HEK293 (cell line): ENCODE results near the gene ERF.
A peak's percentile ranks its signal among the peaks of the same experiment; 100 is the strongest.

ENCODE experiments used
- CTCF ChIA-PET: fragments of 350-600 bp; formaldehyde crosslinking; extraction: SDS; loops from one replicate; lab custom pipeline; 2021; ENCODE audit warnings: antibody characterized with exemption; lab: Yijun Ruan, JAX
- POLR2A ChIA-PET: fragments of 300-600 bp; formaldehyde crosslinking; extraction: SDS; loops from one replicate; lab custom pipeline; 2020; ENCODE audit warnings: antibody characterized with exemption, inconsistent platforms; lab: Yijun Ruan, JAX
- H3K27ac ChIP-seq: fragments of 200-500 bp; sonication (Bioruptor generic); 2 replicates; pipeline ENCODE4 v1.5.1; 2014; ENCODE audit warnings: low read depth, low read length, control low read depth, inconsistent platforms; ENCODE audit errors: extremely low read depth
- H3K36me3 ChIP-seq, 2 experiments: fragments of 200-500 bp in 1 of 2; sonication (Bioruptor generic) in 1 of 2; 1 replicate in 1 of 2; 2 replicates in 1 of 2; pipeline ENCODE4 v1.5.1; 2014 to 2017; ENCODE audit warnings: inconsistent platforms in 2 of 2, low read length in 2 of 2; ENCODE audit not compliant: control insufficient read depth in 2 of 2, insufficient read depth in 1 of 2
- H3K4me1 ChIP-seq: fragments of 200-500 bp; sonication (Bioruptor generic); 2 replicates; pipeline ENCODE4 v1.5.1; 2014; ENCODE audit warnings: mild to moderate bottlenecking, low read length, inconsistent platforms; ENCODE audit not compliant: control insufficient read depth, insufficient read depth
- H3K4me3 ChIP-seq: 2 replicates; pipeline ENCODE4 v1.5.1; 2011; ENCODE audit warnings: low read depth, mild to moderate bottlenecking, control low read depth, low read length, moderate library complexity
- H3K9me3 ChIP-seq: fragments of 200-500 bp; sonication (Bioruptor generic); 2 replicates; pipeline ENCODE4 v1.5.1; 2014; ENCODE audit warnings: low read depth, low read length, inconsistent platforms; ENCODE audit not compliant: control insufficient read depth, insufficient read depth
- BCL6B ChIP-seq: fragments of 450-650 bp; formaldehyde crosslinking; IDR thresholded peaks from 2 replicates; pipeline ENCODE4 v1.5.1; 2017; ENCODE audit warnings: missing biosample characterization, missing genetic modification characterization
- CTCF ChIP-seq: fragments of 450-650 bp; formaldehyde crosslinking; IDR thresholded peaks from 2 replicates; pipeline ENCODE4 v1.5.1; 2016; ENCODE audit warnings: missing biosample characterization, missing genetic modification characterization
- EGR2 ChIP-seq: fragments of 450-650 bp; formaldehyde crosslinking; IDR thresholded peaks from 2 replicates; pipeline ENCODE4 v1.5.1; 2016; ENCODE audit warnings: low read depth, missing biosample characterization, missing genetic modification characterization
- HOXA7 ChIP-seq: sonication (generic); formaldehyde crosslinking; IDR thresholded peaks from 2 replicates; pipeline ENCODE4 v1.8.1; 2022; ENCODE audit warnings: missing genetic modification reagents, borderline replicate concordance
- KLF16 ChIP-seq: fragments of 450-650 bp; formaldehyde crosslinking; IDR thresholded peaks from 2 replicates; pipeline ENCODE4 v1.5.1; 2017; ENCODE audit warnings: missing biosample characterization, missing genetic modification characterization
- KLF8 ChIP-seq: fragments of 450-650 bp; formaldehyde crosslinking; IDR thresholded peaks from 2 replicates; pipeline ENCODE4 v1.5.1; 2016; ENCODE audit warnings: missing biosample characterization, missing genetic modification characterization
- MYNN ChIP-seq: fragments of 450-650 bp; formaldehyde crosslinking; IDR thresholded peaks from 2 replicates; pipeline ENCODE4 v1.5.1; 2016; ENCODE audit warnings: missing biosample characterization, missing genetic modification characterization, borderline replicate concordance
- SP7 ChIP-seq: fragments of 450-650 bp; formaldehyde crosslinking; IDR thresholded peaks from 2 replicates; pipeline ENCODE4 v1.5.1; 2016; ENCODE audit warnings: missing biosample characterization, missing genetic modification characterization
- WT1 ChIP-seq: fragments of 450-650 bp; formaldehyde crosslinking; IDR thresholded peaks from 2 replicates; pipeline ENCODE4 v1.5.1; 2016; ENCODE audit warnings: missing biosample characterization, missing genetic modification characterization
- YY2 ChIP-seq: fragments of 450-650 bp; formaldehyde crosslinking; IDR thresholded peaks from 2 replicates; pipeline ENCODE4 v1.5.1; 2016; ENCODE audit warnings: missing biosample characterization, missing genetic modification characterization
- ZBTB8A ChIP-seq: fragments of 450-650 bp; formaldehyde crosslinking; IDR thresholded peaks from 2 replicates; pipeline ENCODE4 v1.5.1; 2016; ENCODE audit warnings: missing biosample characterization, missing genetic modification characterization
- ZNF112 ChIP-seq: fragments of 450-650 bp; formaldehyde crosslinking; IDR thresholded peaks from 2 replicates; pipeline ENCODE4 v1.5.0; 2017; ENCODE audit warnings: missing biosample characterization, missing genetic modification characterization
- ZNF146 ChIP-seq: fragments of 450-650 bp; formaldehyde crosslinking; IDR thresholded peaks from 2 replicates; pipeline ENCODE4 v1.5.1; 2016; ENCODE audit warnings: missing biosample characterization, missing genetic modification characterization
- ZNF223 ChIP-seq: fragments of 450-650 bp; formaldehyde crosslinking; IDR thresholded peaks from 2 replicates; pipeline ENCODE4 v1.5.1; 2016; ENCODE audit warnings: missing biosample characterization, missing genetic modification characterization
- ZNF239 ChIP-seq: fragments of 450-650 bp; formaldehyde crosslinking; IDR thresholded peaks from 2 replicates; pipeline ENCODE4 v1.5.1; 2016; ENCODE audit warnings: missing biosample characterization, missing genetic modification characterization
- ZNF423 ChIP-seq: fragments of 450-650 bp; formaldehyde crosslinking; IDR thresholded peaks from 2 replicates; pipeline ENCODE4 v1.5.1; 2016; ENCODE audit warnings: missing biosample characterization, missing genetic modification characterization
- ZNF433 ChIP-seq: fragments of 450-650 bp; formaldehyde crosslinking; IDR thresholded peaks from 2 replicates; pipeline ENCODE4 v1.5.1; 2016; ENCODE audit warnings: missing biosample characterization, missing genetic modification characterization, low read depth
- ZNF548 ChIP-seq: fragments of 450-650 bp; formaldehyde crosslinking; IDR thresholded peaks from 2 replicates; pipeline ENCODE4 v1.5.1; 2016; ENCODE audit warnings: missing biosample characterization, missing genetic modification characterization
- ZSCAN23 ChIP-seq: fragments of 450-650 bp; formaldehyde crosslinking; IDR thresholded peaks from 2 replicates; pipeline ENCODE4 v1.5.1; 2016; ENCODE audit warnings: missing biosample characterization, missing genetic modification characterization
- ZSCAN30 ChIP-seq: fragments of 450-650 bp; IDR thresholded peaks from 2 replicates; pipeline ENCODE4 v1.5.1; 2018; ENCODE audit warnings: missing biosample characterization, mild to moderate bottlenecking, missing genetic modification characterization, moderate library complexity
- TF ChIP-seq, protein P1 (sequence below): fragments of 450-650 bp; formaldehyde crosslinking; IDR thresholded peaks from 2 replicates; pipeline ENCODE4 v1.5.1; 2016; ENCODE audit warnings: missing biosample characterization, missing genetic modification characterization
- TF ChIP-seq, protein P2 (sequence below): fragments of 450-650 bp; formaldehyde crosslinking; IDR thresholded peaks from 2 replicates; pipeline ENCODE4 v1.5.1; 2016; ENCODE audit warnings: missing biosample characterization, missing genetic modification characterization

Gene ERF

DNA sequence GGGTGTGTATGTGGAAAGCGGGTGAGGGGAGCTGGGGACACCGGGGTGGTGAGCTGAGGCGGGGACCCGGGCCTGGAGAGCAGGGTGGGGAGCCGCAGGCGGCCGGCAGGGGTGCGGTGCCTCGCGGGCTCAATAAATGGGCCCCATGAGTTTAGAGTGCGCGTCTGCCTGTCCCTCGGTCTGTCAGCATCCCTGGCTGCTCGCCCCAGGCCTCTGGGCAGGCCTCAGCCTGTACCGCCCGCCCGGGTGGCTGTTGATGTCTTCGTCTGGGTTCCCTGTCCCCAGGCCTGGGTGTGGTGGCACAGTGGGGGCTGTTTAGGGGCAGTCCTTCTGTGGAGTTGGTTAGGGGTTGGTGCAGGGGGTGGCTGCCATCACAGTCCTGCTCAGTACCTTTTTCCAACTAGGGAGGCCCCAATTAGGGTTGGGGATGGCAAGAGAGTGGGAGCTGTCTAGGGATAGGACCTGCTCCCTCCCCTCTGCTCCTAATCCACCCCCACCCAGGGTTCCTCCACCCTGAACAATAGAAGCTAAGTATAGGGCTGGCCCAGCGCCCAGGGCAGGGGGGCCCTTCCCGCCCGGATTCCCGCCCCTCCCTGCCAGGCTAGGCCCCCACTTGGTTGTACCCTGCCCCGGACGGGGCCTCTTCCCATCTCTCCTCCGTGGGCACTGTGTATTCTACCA lies 26.4 kb upstream of the ERF start (continued):
- TF ChIP-seq CTCF (tag by site-specific recombination) (0 out of 2 replicates have a peak, but pooled peaks have one; percentile 12), ZNF223 (tag by site-specific recombination) (no peak), ZNF423 (tag by site-specific recombination) (0 out of 2 replicates have a peak, but pooled peaks have one; percentile 32), WT1 (peak; percentile 55), SP7 (tag by site-specific recombination) (0 out of 2 replicates have a peak, but pooled peaks have one; percentile 89), ZNF239 (tag by site-specific recombination) (peak; percentile 94), KLF8 (tag by site-specific recombination) (peak; percentile 62)

GRCh38 chr19:42280815-42281145 lies 25.9 kb upstream of the ERF start:
- Histone ChIP-seq H3K36me3 (peaks cover 0 to 6% of the 10 kb centered on the region in 2 experiments; a peak in 1 of 3 replicates), H3K9me3 (no peaks in the 10 kb centered on the region), H3K4me3 (peak overlapping the region; percentile 55), H3K4me1 (peaks cover 51% of the 10 kb centered on the region), H3K27ac (peak overlapping the region; percentile 92)
- ChIA-PET POLR2A (interaction anchor here (1.1 to 12.3 kb wide), 5 partner anchors 13 to 47 kb away, joined by 3 to 242 read pairs (median 6); partner anchors contain the start of genes GSK3A, PAFAH1B3 and PRR19), CTCF (interaction anchor here (1.0 to 7.5 kb wide), 4 partner anchors 10 to 99 kb away, joined by 3 to 276 read pairs (median 35); partner anchors contain the start of genes CIC and GSK3A)
- TF ChIP-seq ZNF112 (no peak), ZNF146 (tag by site-specific recombination) (no peak), YY2 (tag by site-specific recombination) (no peak), WT1 (no peak), ZBTB8A (peak; percentile 68; the same call in 1 of the 2 replicates), ZNF433 (tag by site-specific recombination) (no peak), ZSCAN30 (no peak), BCL6B (tag by site-specific recombination) (no peak), MYNN (tag by site-specific recombination) (no peak), EGR2 (tag by site-specific recombination) (peak; percentile 91), HOXA7 (CRISPR knock-in tag) (no peak), ZNF548 (tag by site-specific recombination) (no peak), ZNF223 (tag by site-specific recombination) (no peak), KLF16 (tag by site-specific recombination) (no peak), ZSCAN23 (no peak)
- TF ChIP-seq, protein P1, sequence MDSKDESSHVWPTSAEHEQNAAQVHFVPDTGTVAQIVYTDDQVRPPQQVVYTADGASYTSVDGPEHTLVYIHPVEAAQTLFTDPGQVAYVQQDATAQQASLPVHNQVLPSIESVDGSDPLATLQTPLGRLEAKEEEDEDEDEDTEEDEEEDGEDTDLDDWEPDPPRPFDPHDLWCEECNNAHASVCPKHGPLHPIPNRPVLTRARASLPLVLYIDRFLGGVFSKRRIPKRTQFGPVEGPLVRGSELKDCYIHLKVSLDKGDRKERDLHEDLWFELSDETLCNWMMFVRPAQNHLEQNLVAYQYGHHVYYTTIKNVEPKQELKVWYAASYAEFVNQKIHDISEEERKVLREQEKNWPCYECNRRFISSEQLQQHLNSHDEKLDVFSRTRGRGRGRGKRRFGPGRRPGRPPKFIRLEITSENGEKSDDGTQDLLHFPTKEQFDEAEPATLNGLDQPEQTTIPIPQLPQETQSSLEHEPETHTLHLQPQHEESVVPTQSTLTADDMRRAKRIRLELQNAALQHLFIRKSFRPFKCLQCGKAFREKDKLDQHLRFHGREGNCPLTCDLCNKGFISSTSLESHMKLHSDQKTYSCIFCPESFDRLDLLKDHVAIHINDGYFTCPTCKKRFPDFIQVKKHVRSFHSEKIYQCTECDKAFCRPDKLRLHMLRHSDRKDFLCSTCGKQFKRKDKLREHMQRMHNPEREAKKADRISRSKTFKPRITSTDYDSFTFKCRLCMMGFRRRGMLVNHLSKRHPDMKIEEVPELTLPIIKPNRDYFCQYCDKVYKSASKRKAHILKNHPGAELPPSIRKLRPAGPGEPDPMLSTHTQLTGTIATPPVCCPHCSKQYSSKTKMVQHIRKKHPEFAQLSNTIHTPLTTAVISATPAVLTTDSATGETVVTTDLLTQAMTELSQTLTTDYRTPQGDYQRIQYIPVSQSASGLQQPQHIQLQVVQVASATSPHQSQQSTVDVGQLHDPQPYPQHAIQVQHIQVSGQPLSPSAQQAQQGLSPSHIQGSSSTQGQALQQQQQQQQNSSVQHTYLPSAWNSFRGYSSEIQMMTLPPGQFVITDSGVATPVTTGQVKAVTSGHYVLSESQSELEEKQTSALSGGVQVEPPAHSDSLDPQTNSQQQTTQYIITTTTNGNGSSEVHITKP (tag by site-specific recombination), result no peak
- TF ChIP-seq, protein P2, sequence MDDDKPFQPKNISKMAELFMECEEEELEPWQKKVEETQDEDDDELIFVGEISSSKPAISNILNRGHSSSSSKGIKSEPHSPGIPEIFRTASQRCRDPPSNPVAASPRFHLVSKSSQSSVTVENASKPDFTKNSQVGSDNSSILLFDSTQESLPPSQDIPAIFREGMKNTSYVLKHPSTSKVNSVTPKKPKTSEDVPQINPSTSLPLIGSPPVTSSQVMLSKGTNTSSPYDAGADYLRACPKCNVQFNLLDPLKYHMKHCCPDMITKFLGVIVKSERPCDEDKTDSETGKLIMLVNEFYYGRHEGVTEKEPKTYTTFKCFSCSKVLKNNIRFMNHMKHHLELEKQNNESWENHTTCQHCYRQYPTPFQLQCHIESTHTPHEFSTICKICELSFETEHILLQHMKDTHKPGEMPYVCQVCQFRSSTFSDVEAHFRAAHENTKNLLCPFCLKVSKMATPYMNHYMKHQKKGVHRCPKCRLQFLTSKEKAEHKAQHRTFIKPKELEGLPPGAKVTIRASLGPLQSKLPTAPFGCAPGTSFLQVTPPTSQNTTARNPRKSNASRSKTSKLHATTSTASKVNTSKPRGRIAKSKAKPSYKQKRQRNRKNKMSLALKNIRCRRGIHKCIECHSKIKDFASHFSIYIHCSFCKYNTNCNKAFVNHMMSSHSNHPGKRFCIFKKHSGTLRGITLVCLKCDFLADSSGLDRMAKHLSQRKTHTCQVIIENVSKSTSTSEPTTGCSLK (tag by site-specific recombination), result no peak
